B cell (primary cell): ENCODE measurements around the gene CAMK2B. TPM values are rescaled to one million over a fixed set of nuclear protein-coding genes. Genes with fewer than 3 reads are reported as not detected.

Experiments
- ATAC-seq: fragments of 200-7000 bp; cut with Tn5 transposase; one replicate; pipeline ENCODE4 v1.10.0; 2021; ENCODE audit warnings: low read depth, mild to moderate bottlenecking, moderate number of reproducible peaks, moderate library complexity
- CTCF ChIA-PET: fragments of 350-600 bp; sonication (Branson Sonifier 250); formaldehyde crosslinking; loops from one replicate; lab custom pipeline; 2021; ENCODE audit warnings: antibody characterized with exemption, inconsistent platforms; lab: Charles Lee
- POLR2A ChIA-PET: fragments of 350-600 bp; sonication (Branson Sonifier 250); formaldehyde crosslinking; loops from one replicate; lab custom pipeline; 2021; ENCODE audit warnings: antibody characterized with exemption; lab: Charles Lee
- DNase-seq: peaks from one replicate; pipeline ENCODE4 v3.0.0; 2013
- H2AFZ ChIP-seq: 2 replicates; pipeline ENCODE4 v1.6.1; 2012; ENCODE audit warnings: mild to moderate bottlenecking, low read depth, low read length; ENCODE audit not compliant: insufficient read depth, poor library complexity, severe bottlenecking
- H3K27ac ChIP-seq, 2 donors: 1 replicate in 1 of 2; 2 replicates in 1 of 2; pipeline ENCODE4 v1.5.1; 2012 to 2013; ENCODE audit warnings: low read length in 2 of 2, mild to moderate bottlenecking in 2 of 2, moderate library complexity in 1 of 2
- H3K27me3 ChIP-seq, 4 experiments: fragments of 200-600 bp in 1 of 4; sonication (generic) in 1 of 4; replicated peaks in 1 of 4; 1 replicate in 2 of 4; 2 replicates in 2 of 4; pipeline versions ENCODE4 v1.6.1 to v1.7.0; 2013 to 2016; ENCODE audit warnings: low read length in 3 of 4, mild to moderate bottlenecking in 2 of 4, mixed read lengths in 1 of 4, moderate library complexity in 1 of 4; ENCODE audit not compliant: insufficient read depth in 4 of 4, control insufficient read depth in 3 of 4; ENCODE audit errors: control extremely low read depth in 1 of 4
- H3K36me3 ChIP-seq, 2 experiments: replicated peaks in 1 of 2; 1 replicate in 1 of 2; 2 replicates in 1 of 2; pipeline versions ENCODE4 v1.6.1 to v1.7.1; 2013; ENCODE audit warnings: low read length in 1 of 2; ENCODE audit not compliant: insufficient read depth in 2 of 2, control insufficient read depth in 1 of 2; ENCODE audit errors: control extremely low read depth in 1 of 2, extremely low read depth in 1 of 2
- H3K4me1 ChIP-seq, 2 donors: fragments of 200-600 bp in 1 of 2; sonication (generic) in 1 of 2; 1 replicate in 1 of 2; 2 replicates in 1 of 2; pipeline versions ENCODE4 v1.5.1 to v1.6.1; 2013 to 2017; ENCODE audit warnings: low read length in 2 of 2; ENCODE audit not compliant: control insufficient read depth in 2 of 2, insufficient read depth in 2 of 2
- H3K4me2 ChIP-seq: replicated peaks from 2 replicates; pipeline ENCODE3; 2012; ENCODE audit warnings: mild to moderate bottlenecking, low read depth, low read length; ENCODE audit not compliant: poor library complexity, severe bottlenecking
- H3K4me3 ChIP-seq, 5 experiments: fragments of 200-600 bp in 1 of 5; sonication (generic) in 1 of 5; 1 replicate in 3 of 5; 2 replicates in 2 of 5; pipeline versions ENCODE4 v1.5.1 to v1.7.0; 2011 to 2016; ENCODE audit warnings: low read length in 4 of 5, mild to moderate bottlenecking in 4 of 5, low read depth in 2 of 5, control low read depth in 1 of 5, moderate library complexity in 1 of 5; ENCODE audit not compliant: insufficient read depth in 1 of 5; ENCODE audit errors: control extremely low read depth in 1 of 5, extremely low read depth in 1 of 5
- H3K79me2 ChIP-seq: fragments of 200-600 bp; sonication (generic); one replicate; pipeline ENCODE4 v1.6.0; 2016; ENCODE audit warnings: low read length; ENCODE audit not compliant: control insufficient read depth, insufficient read depth
- H3K9ac ChIP-seq: fragments of 200-600 bp; sonication (generic); 2 replicates; pipeline ENCODE4 v1.6.1; 2017; ENCODE audit warnings: mild to moderate bottlenecking, low read length, moderate library complexity
- H3K9me3 ChIP-seq, 3 donors: one replicate each; pipeline versions ENCODE4 v1.6.1 to v1.7.1; 2013; ENCODE audit warnings: low read length in 2 of 3; ENCODE audit not compliant: control insufficient read depth in 2 of 3, insufficient read depth in 1 of 3; ENCODE audit errors: control extremely low read depth in 1 of 3
- H4K20me1 ChIP-seq: 2 replicates; pipeline ENCODE4 v1.6.0; 2012; ENCODE audit warnings: mild to moderate bottlenecking, low read length; ENCODE audit not compliant: insufficient read depth, control insufficient read depth, poor library complexity, severe bottlenecking
- H3K27ac Mint-ChIP-seq: one replicate; pipeline ENCODE4 v1.8.0; 2021; ENCODE audit warnings: mixed read lengths
- H3K27me3 Mint-ChIP-seq: one replicate; pipeline ENCODE4 v1.8.0; 2021; ENCODE audit warnings: mixed read lengths
- H3K4me1 Mint-ChIP-seq: one replicate; pipeline ENCODE4 v1.8.0; 2021; ENCODE audit warnings: mixed read lengths
- H3K4me3 Mint-ChIP-seq: one replicate; pipeline ENCODE4 v1.8.0; 2021; ENCODE audit warnings: mixed read lengths
- H3K9me3 Mint-ChIP-seq: one replicate; pipeline ENCODE4 v1.8.0; 2022; ENCODE audit warnings: mixed read lengths; ENCODE audit not compliant: insufficient read depth
- CTCF ChIP-seq: fragments of 200-600 bp; IDR thresholded peaks from one replicate; pipeline ENCODE4 v1.8.0; 2022; ENCODE audit warnings: antibody characterized with exemption, mild to moderate bottlenecking
- EZH2 ChIP-seq: IDR thresholded peaks from 2 replicates; pipeline ENCODE4 v1.6.1; 2012; ENCODE audit warnings: borderline replicate concordance, low read depth, mild to moderate bottlenecking, moderate library complexity, low read length; ENCODE audit not compliant: insufficient read depth, poor library complexity, severe bottlenecking
- WGBS: methylation state at CpG from one replicate; pipeline ENCODE4 v1.1.5; 2013; ENCODE audit warnings: missing lambda C conversion rate; ENCODE audit not compliant: insufficient coverage; 5-methylcytosine and 5-hydroxymethylcytosine counted together
- intact Hi-C: fragments of 100-400 bp; cut with micrococcal nuclease; formaldehyde crosslinking; loops from one replicate; pipeline ENCODE4 v1.10.0; 2022
- polyA plus RNA-seq: library from polyadenylated mRNA; depleted of rRNA; stranded (reverse); fragments of >200 nt; gene quantifications from 2 replicates; pipeline ENCODE4 v1.2.3, GENCODE V29; 2012
- total RNA-seq, 2 donors: library from RNA; stranded (reverse); fragments of 120-200 nt in 1 of 2; gene quantifications; 1 replicate in 1 of 2; 2 replicates in 1 of 2; pipeline versions ENCODE4 v1.2.3 to v1.2.4, GENCODE V29; 2013 to 2022

The CAMK2B gene
- total and polyA plus RNA-seq, 2 donors (not counting 1 experiment from before 2014, with no cell fraction given): 0.42 TPM; not detected in 1

DNA sequence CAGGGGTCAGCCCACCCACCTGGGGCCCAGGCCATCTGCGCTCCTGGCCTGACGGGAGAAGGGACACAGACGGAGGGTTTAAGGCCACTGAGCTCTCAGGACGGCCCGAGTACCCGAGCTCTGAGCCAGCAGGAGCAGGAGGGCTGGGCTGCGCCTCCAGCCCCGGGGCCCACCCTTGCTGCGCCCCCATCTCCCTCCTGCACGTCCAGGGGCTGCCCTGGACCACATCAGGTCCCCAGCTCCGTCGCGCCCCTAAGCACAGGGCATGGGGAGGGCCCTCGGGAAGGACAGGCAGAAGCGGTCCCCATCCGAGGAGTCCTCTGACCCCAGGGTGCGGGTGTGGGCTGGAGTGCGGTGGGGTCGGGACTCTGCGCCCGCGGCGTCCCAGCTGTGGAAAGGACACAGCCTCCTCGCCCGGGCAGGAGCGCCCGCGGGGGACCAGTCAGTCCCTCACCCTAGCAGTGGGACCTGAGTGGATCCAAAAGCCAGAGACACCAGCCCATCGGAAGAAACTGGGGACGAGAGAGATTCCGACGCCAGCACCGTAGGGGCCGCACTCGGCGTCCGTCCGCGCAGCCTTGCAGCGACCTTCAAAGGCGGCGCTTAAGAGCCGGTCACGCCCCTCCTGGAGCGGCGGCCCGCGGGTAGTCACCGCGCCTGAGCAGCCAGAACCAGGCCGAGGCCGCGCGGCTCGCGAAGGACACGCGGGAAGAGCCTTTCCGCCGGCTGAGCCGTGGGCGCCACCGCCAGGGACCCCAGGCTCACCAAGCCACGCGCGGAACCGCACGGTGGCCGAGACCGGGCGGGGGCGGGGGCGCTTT, 15.9 kb downstream of the CAMK2B start:
- CTCF ChIA-PET: no interaction called here
- H3K4me3 Mint-ChIP-seq: peak overlapping the region; percentile 78
- no peak for TF ChIP-seq EZH2
- no peak for TF ChIP-seq CTCF
- Histone ChIP-seq H3K4me1 (peaks cover 16 to 18% of the 10 kb centered on the region in 2 donors), H3K79me2 (no peaks in the 10 kb centered on the region), H3K4me2 (peak overlapping the region; percentile 83), H3K9me3 (peaks cover 0 to 16% (median 0%) of the 10 kb centered on the region in 3 donors), H3K4me3 (peak overlapping the region in 3 of 5 experiments; percentile 27 to 62 (median 51)), H4K20me1 (no peaks in the 10 kb centered on the region), H3K27ac (no peak overlapping the region), H3K9ac (peak overlapping the region; percentile 59), H3K36me3 (no peaks in the 10 kb centered on the region), H3K27me3 (peaks cover 0 to 53% (median 12%) of the 10 kb centered on the region in 4 experiments), H2AFZ (peak overlapping the region; percentile 90)
- 24% methylated on average over 73 of the region's 73 CpGs for whole genome bisulfite sequencing
- H3K27ac Mint-ChIP-seq: no peak overlapping the region
- H3K9me3 Mint-ChIP-seq: no peaks in the 10 kb centered on the region
- H3K27me3 Mint-ChIP-seq: peaks cover 9% of the 10 kb centered on the region
- peak; percentile 83 for ATAC-seq
- peak; percentile 57 for DNase-seq
- peaks cover 11% of the 10 kb centered on the region for H3K4me1 Mint-ChIP-seq
- intact Hi-C loops: no loop called here
- POLR2A ChIA-PET: interaction anchor here (0.6 kb wide), 1 partner anchor 753 kb away, joined by 4 read pairs; no protein-coding TSS in a partner anchor
